ENCODE results near the gene LRTM2.

Gene LRTM2

GRCh38 chr12:1842905-1843640 lies 22.7 kb downstream of the LRTM2 start:
- Histone ChIP-seq H3K4me3 (ENCODE audit: low read length) (no peak overlapping the region), H3K36me3 (ENCODE audit: control insufficient read depth, low read depth, low read length) (no peaks in the 10 kb centered on the region), H3K27ac (ENCODE audit: low read length) (no peak overlapping the region), H3K9me3 (ENCODE audit: control insufficient read depth, low read depth, low read length) (no peaks in the 10 kb centered on the region), H3K9ac (ENCODE audit: low read length) (no peak overlapping the region), H3K4me1 (ENCODE audit: control insufficient read depth, low read depth, low read length) (peaks cover 19% of the 10 kb centered on the region), H3K27me3 (ENCODE audit: control insufficient read depth, insufficient read depth, low read length) (peaks cover 13% of the 10 kb centered on the region)

DNA sequence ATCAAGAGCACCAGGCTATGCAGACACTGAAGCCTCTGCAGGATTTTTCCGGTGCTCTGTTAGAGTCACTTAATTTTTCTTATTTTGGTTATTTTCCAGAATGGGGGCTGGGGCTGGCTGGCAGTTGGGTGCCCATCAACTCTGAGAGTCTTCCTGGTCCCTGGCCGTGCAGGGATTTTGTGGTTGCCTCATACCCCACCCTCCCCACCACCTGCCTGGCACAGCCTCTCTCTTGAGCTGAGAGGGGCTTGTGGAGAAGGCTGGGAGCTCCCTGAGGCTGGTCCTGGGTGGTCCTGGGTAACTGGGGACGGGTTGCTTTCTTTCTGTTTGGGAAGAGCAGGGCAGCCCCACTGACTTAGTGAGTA lies 23.3 kb downstream of the LRTM2 start:
- Histone ChIP-seq H3K9ac (ENCODE audit: low read length) (no peak overlapping the region), H3K4me3 (ENCODE audit: low read length) (no peak overlapping the region), H3K9me3 (ENCODE audit: control insufficient read depth, low read depth, low read length) (no peaks in the 10 kb centered on the region), H3K4me1 (ENCODE audit: control insufficient read depth, low read depth, low read length) (peaks cover 19% of the 10 kb centered on the region), H3K36me3 (ENCODE audit: control insufficient read depth, low read depth, low read length) (no peaks in the 10 kb centered on the region), H3K27me3 (ENCODE audit: control insufficient read depth, insufficient read depth, low read length) (peaks cover 13% of the 10 kb centered on the region), H3K27ac (ENCODE audit: low read length) (no peak overlapping the region)

- Histone ChIP-seq H3K9ac (ENCODE audit: low read length) (no peak overlapping the region), H3K36me3 (ENCODE audit: control insufficient read depth, low read depth, low read length) (no peaks in the 10 kb centered on the region), H3K4me1 (ENCODE audit: control insufficient read depth, low read depth, low read length) (peaks cover 19% of the 10 kb centered on the region), H3K4me3 (ENCODE audit: low read length) (no peak overlapping the region), H3K9me3 (ENCODE audit: control insufficient read depth, low read depth, low read length) (no peaks in the 10 kb centered on the region), H3K27me3 (ENCODE audit: control insufficient read depth, insufficient read depth, low read length) (peaks cover 13% of the 10 kb centered on the region), H3K27ac (ENCODE audit: low read length) (no peak overlapping the region)
Measured at GRCh38 chr12:1844223-1844622, 23.9 kb downstream of the LRTM2 start.

GRCh38 chr12:1844661-1845409 lies 24.5 kb downstream of the LRTM2 start:
- Histone ChIP-seq H3K27me3 (ENCODE audit: control insufficient read depth, insufficient read depth, low read length) (peaks cover 13% of the 10 kb centered on the region), H3K9ac (ENCODE audit: low read length) (no peak overlapping the region), H3K4me1 (ENCODE audit: control insufficient read depth, low read depth, low read length) (peaks cover 19% of the 10 kb centered on the region)

DNA sequence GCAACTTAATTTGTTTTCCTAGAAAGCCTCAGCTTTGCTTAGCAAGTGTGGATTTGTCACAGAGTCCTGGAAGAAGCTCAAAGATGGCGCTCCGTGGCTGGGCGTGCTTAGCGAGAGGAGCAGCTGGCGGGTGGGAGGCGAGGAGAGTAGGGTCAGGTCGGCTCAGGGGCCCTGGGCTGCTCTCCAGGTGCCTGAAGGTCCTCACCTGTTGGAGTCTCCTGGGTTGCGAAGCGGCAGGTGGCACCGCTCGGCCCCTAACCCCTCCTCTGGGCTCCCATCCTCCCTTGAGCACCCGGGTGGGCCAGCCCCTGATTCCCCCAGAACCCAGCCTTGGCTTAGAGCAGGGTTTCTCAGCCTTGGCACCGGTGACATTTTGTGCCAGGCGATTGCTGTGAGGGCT lies 25.1 kb downstream of the LRTM2 start:
- Histone ChIP-seq H3K4me3 (ENCODE audit: low read length) (no peak overlapping the region), H3K9ac (ENCODE audit: low read length) (no peak overlapping the region), H3K27me3 (ENCODE audit: control insufficient read depth, insufficient read depth, low read length) (peaks cover 13% of the 10 kb centered on the region), H3K27ac (ENCODE audit: low read length) (no peak overlapping the region), H3K4me1 (ENCODE audit: control insufficient read depth, low read depth, low read length) (peaks cover 19% of the 10 kb centered on the region), H3K36me3 (ENCODE audit: control insufficient read depth, low read depth, low read length) (no peaks in the 10 kb centered on the region), H3K9me3 (ENCODE audit: control insufficient read depth, low read depth, low read length) (no peaks in the 10 kb centered on the region)

More at GRCh38 chr12:1844661-1845409, 24.5 kb downstream of the LRTM2 start:
- no peak overlapping the region for H3K4me3 ChIP-seq (ENCODE audit: low read length)
- H3K9me3 ChIP-seq (ENCODE audit: control insufficient read depth, low read depth, low read length): no peaks in the 10 kb centered on the region
- H3K27ac ChIP-seq (ENCODE audit: low read length): no peak overlapping the region
- no peaks in the 10 kb centered on the region for H3K36me3 ChIP-seq (ENCODE audit: control insufficient read depth, low read depth, low read length)

- peaks cover 13% of the 10 kb centered on the region for H3K27me3 ChIP-seq (ENCODE audit: control insufficient read depth, insufficient read depth, low read length)
- no peaks in the 10 kb centered on the region for H3K36me3 ChIP-seq (ENCODE audit: control insufficient read depth, low read depth, low read length)
- no peak overlapping the region for H3K27ac ChIP-seq (ENCODE audit: low read length)
- H3K4me1 ChIP-seq (ENCODE audit: control insufficient read depth, low read depth, low read length): peaks cover 19% of the 10 kb centered on the region
- H3K9ac ChIP-seq (ENCODE audit: low read length): no peak overlapping the region
- H3K4me3 ChIP-seq (ENCODE audit: low read length): no peak overlapping the region
- no peaks in the 10 kb centered on the region for H3K9me3 ChIP-seq (ENCODE audit: control insufficient read depth, low read depth, low read length)
Measured at GRCh38 chr12:1845886-1846285, 25.5 kb downstream of the LRTM2 start.

GRCh38 chr12:1846421-1847405 lies 26.3 kb downstream of the LRTM2 start:
- no peaks in the 10 kb centered on the region for H3K9me3 ChIP-seq (ENCODE audit: control insufficient read depth, low read depth, low read length)
- H3K4me3 ChIP-seq (ENCODE audit: low read length): no peak overlapping the region
- H3K27ac ChIP-seq (ENCODE audit: low read length): no peak overlapping the region
- peaks cover 19% of the 10 kb centered on the region for H3K4me1 ChIP-seq (ENCODE audit: control insufficient read depth, low read depth, low read length)
- no peak overlapping the region for H3K9ac ChIP-seq (ENCODE audit: low read length)
- no peaks in the 10 kb centered on the region for H3K36me3 ChIP-seq (ENCODE audit: control insufficient read depth, low read depth, low read length)
- H3K27me3 ChIP-seq (ENCODE audit: control insufficient read depth, insufficient read depth, low read length): peaks cover 13% of the 10 kb centered on the region

DNA sequence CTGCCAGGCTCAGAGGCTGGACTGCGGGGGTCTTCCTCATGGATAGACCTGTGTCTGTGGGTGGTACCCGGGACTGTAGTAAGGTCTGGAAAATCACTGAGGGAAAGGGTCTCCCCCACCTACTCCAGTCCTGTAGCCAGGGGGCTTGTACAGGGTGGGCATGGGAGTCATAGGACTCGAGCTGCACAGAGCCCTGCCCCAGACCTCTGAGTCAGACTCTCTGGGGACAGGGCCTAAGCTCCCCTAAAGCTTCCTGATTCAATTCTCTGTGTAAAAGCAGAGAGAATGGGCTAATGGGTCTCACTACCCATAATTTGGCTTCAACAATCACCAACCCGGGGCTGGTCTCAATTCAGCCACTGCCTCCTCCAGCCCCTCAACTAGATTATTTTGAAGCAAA lies 27.0 kb downstream of the LRTM2 start:
- H3K27me3 ChIP-seq (ENCODE audit: control insufficient read depth, insufficient read depth, low read length): peaks cover 13% of the 10 kb centered on the region
- H3K4me1 ChIP-seq (ENCODE audit: control insufficient read depth, low read depth, low read length): peaks cover 19% of the 10 kb centered on the region
- H3K27ac ChIP-seq (ENCODE audit: low read length): no peak overlapping the region

GRCh38 chr12:1848146-1848545 lies 27.8 kb downstream of the LRTM2 start:
- H3K9ac ChIP-seq (ENCODE audit: low read length): no peak overlapping the region
- H3K4me1 ChIP-seq (ENCODE audit: control insufficient read depth, low read depth, low read length): peaks cover 19% of the 10 kb centered on the region
- no peaks in the 10 kb centered on the region for H3K36me3 ChIP-seq (ENCODE audit: control insufficient read depth, low read depth, low read length)
- H3K4me3 ChIP-seq (ENCODE audit: low read length): no peak overlapping the region
- H3K27ac ChIP-seq (ENCODE audit: low read length): no peak overlapping the region
- peaks cover 13% of the 10 kb centered on the region for H3K27me3 ChIP-seq (ENCODE audit: control insufficient read depth, insufficient read depth, low read length)
- no peaks in the 10 kb centered on the region for H3K9me3 ChIP-seq (ENCODE audit: control insufficient read depth, low read depth, low read length)

More for the DNA sequence above, 27.0 kb downstream of the LRTM2 start:
- Histone ChIP-seq H3K4me3 (ENCODE audit: low read length) (no peak overlapping the region), H3K9ac (ENCODE audit: low read length) (no peak overlapping the region), H3K9me3 (ENCODE audit: control insufficient read depth, low read depth, low read length) (no peaks in the 10 kb centered on the region), H3K36me3 (ENCODE audit: control insufficient read depth, low read depth, low read length) (no peaks in the 10 kb centered on the region)

GRCh38 chr12:1848745-1849144 lies 28.4 kb downstream of the LRTM2 start:
- H3K4me3 ChIP-seq (ENCODE audit: low read length): no peak overlapping the region
- H3K27ac ChIP-seq (ENCODE audit: low read length): no peak overlapping the region

DNA sequence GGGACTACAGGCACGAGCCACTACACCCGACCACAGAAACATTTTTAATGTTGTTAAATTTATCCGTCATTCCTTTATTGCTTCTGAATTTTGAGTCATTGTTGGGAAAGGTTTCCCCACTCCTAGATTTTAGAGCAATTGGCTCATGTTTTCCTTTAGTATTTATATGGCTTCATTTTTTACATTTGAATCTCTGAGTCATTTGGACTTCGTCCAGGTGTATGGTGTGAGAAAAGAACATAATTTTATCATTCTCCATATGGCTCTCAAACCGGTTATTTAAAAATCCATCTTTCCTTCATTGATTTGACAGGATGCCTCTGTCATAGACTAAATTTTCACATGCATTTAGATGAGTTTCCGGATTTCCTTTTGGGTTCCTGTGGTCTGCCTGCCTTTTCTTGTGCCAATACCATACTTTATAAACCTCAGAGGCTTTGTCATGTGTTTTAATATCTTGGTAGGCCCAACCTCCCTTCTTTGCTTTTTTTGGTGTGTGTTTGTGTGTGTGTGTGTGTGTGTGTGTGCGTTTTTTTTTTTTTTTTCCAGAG lies 30.9 kb downstream of the LRTM2 start:
- Histone ChIP-seq H3K9ac (ENCODE audit: low read length) (no peak overlapping the region), H3K36me3 (ENCODE audit: control insufficient read depth, low read depth, low read length) (no peaks in the 10 kb centered on the region), H3K27me3 (ENCODE audit: control insufficient read depth, insufficient read depth, low read length) (no peaks in the 10 kb centered on the region), H3K27ac (ENCODE audit: low read length) (no peak overlapping the region), H3K4me3 (ENCODE audit: low read length) (no peak overlapping the region), H3K4me1 (ENCODE audit: control insufficient read depth, low read depth, low read length) (no peaks in the 10 kb centered on the region), H3K9me3 (ENCODE audit: control insufficient read depth, low read depth, low read length) (no peaks in the 10 kb centered on the region)

More at GRCh38 chr12:1848745-1849144, 28.4 kb downstream of the LRTM2 start:
- H3K36me3 ChIP-seq (ENCODE audit: control insufficient read depth, low read depth, low read length): no peaks in the 10 kb centered on the region
- no peak overlapping the region for H3K9ac ChIP-seq (ENCODE audit: low read length)
- no peaks in the 10 kb centered on the region for H3K9me3 ChIP-seq (ENCODE audit: control insufficient read depth, low read depth, low read length)
- peaks cover 14% of the 10 kb centered on the region for H3K4me1 ChIP-seq (ENCODE audit: control insufficient read depth, low read depth, low read length)
- peaks cover 12% of the 10 kb centered on the region for H3K27me3 ChIP-seq (ENCODE audit: control insufficient read depth, insufficient read depth, low read length)
